GM12801 (cell line): ENCODE results near the gene IQSEC2.

ENCODE experiments used
- TF ChIP-seq, protein P1 (sequence below): IDR thresholded peaks from one replicate; pipeline ENCODE4 v1.5.1; 2011; ENCODE audit warnings: control low read depth; ENCODE audit not compliant: insufficient read length; ENCODE audit errors: extremely low read depth

The IQSEC2 gene

DNA sequence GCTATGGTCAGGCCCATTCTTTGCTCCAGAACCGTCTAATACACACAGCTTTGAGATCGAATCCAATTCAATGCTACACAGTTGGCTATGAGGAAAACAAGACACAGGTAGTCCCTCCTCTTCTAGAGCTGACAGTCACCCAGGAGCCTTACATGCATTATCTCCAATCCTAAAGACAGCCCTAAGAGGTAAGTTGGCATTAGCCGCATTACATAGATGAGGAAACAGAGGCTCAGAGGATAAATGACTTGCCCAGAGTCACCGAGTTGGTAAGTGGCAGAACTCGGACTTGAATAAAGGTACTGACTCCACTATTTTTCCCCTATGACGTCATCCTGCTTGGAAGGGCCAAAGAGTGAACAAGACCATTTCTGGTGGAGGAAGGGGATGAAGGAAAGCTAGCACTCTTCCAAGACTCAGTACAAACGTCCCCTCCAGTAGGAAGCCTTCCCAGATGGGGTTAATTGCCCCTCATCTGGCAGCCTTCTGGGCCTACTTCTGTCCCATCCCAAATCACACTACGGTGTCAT, 8.5 kb downstream of the IQSEC2 start:
- TF ChIP-seq, protein P1, sequence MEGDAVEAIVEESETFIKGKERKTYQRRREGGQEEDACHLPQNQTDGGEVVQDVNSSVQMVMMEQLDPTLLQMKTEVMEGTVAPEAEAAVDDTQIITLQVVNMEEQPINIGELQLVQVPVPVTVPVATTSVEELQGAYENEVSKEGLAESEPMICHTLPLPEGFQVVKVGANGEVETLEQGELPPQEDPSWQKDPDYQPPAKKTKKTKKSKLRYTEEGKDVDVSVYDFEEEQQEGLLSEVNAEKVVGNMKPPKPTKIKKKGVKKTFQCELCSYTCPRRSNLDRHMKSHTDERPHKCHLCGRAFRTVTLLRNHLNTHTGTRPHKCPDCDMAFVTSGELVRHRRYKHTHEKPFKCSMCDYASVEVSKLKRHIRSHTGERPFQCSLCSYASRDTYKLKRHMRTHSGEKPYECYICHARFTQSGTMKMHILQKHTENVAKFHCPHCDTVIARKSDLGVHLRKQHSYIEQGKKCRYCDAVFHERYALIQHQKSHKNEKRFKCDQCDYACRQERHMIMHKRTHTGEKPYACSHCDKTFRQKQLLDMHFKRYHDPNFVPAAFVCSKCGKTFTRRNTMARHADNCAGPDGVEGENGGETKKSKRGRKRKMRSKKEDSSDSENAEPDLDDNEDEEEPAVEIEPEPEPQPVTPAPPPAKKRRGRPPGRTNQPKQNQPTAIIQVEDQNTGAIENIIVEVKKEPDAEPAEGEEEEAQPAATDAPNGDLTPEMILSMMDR = no peak

- TF ChIP-seq, protein P1 = no peak
Measured at GRCh38 chrX:53269536-53270107, 11.8 kb downstream of the IQSEC2 start.

DNA sequence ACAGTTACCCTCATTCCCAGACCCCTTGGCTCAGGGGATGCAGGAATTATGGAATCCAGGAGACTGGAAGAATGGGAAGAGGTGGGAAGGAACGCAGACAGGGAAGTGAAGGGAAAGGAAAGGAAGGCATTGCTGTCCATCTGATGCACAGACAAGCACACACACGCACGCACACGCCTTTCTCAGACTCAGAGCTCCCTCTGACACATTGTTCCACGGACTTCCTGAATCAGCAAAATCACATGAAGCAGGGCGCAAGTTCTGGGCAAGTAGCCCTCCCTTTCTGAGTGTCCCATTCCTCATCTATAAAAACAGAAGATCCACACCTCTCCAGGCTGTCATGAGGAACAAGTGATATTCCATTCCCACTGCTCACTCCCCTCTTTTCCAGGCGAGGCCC, 13.2 kb downstream of the IQSEC2 start:
- TF ChIP-seq, protein P1 = no peak

DNA sequence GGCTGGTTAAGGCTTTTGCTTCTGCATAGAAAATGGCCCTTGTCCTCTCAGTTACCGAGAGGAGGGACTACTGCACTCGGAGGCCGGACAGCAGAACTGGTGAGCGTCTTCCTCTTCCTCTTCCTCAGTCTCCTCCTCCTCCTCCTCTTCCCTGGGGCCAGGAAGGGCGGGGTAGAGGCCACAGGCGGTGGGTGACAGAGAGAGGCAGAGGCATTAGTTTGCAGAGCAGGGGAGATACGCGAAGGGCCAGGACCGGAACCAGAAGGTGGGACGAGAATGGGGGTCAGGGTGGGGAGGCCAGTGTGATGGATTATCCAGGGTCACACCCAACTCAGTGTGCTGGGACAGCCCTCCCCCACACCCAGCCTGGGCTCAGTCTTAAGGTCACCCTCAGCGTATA, 14.5 kb downstream of the IQSEC2 start:
- TF ChIP-seq, protein P1 = no peak

DNA sequence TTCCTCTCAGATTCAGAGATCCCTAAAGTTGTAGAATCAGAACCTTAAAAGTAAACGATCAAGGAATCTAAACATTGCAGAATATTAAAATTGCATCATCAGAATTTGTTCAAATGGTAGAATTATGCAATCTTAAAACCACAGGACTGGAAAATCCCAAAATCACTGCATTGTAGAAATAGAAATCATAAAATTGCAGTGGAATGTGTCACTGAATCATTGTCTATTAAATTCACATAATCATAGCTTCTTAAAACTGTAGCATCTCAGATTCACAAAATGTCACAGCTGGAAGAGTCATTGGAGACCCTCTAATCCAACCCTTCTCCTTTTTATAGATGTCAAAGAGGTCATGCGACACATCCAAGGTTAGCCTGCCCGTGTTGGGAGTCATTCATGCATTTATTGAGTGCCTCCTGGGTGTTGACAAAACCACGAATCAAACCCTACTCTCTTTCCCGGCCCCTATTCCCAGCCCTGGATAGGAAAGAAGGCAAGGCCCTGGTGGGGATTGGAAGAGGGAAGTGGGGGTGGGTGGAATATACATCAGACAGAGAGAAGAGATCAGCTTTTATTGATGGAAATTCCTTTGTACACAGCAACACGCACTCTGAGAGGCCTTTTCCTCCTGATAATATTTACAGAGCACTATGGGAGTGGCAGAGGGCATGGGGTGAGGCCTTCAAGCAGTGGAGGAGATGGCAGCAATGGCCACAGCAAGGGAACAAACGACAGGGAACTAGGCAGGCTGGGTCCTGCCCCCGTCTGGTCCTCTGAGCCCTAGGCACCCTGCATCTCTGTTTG, 15.4 kb downstream of the IQSEC2 start:
- TF ChIP-seq, protein P1 = no peak

- TF ChIP-seq, protein P1 = no peak
Measured at GRCh38 chrX:53263597-53264094, 17.7 kb downstream of the IQSEC2 start.

DNA sequence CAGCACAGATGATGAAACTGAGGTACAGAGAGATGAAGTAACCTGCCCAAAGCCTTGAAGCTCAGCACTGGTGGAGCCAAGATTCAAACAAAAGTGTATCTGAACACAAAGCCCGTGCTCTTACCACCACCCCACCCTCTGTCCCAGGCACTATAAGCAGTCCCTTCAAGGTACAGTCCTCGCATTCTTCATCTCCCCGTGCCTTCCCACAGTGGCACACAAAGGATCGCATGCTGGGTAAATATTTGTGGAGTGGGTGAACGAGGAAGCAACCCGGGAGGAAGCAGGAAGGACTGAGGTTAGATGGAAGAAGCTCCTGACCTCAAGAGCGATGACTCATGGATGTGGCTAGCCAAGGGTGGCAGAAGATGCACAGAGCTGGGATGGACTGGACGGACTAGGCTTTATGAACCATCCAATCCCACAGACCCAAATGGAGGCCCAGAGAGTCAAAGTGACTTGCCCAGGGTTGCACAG, 18.4 kb downstream of the IQSEC2 start:
- TF ChIP-seq, protein P1 = no peak
